ENCODE results near the gene LIN7C.
A peak's percentile ranks its signal among the peaks of the same experiment; 100 is the strongest.

Gene LIN7C

DNA sequence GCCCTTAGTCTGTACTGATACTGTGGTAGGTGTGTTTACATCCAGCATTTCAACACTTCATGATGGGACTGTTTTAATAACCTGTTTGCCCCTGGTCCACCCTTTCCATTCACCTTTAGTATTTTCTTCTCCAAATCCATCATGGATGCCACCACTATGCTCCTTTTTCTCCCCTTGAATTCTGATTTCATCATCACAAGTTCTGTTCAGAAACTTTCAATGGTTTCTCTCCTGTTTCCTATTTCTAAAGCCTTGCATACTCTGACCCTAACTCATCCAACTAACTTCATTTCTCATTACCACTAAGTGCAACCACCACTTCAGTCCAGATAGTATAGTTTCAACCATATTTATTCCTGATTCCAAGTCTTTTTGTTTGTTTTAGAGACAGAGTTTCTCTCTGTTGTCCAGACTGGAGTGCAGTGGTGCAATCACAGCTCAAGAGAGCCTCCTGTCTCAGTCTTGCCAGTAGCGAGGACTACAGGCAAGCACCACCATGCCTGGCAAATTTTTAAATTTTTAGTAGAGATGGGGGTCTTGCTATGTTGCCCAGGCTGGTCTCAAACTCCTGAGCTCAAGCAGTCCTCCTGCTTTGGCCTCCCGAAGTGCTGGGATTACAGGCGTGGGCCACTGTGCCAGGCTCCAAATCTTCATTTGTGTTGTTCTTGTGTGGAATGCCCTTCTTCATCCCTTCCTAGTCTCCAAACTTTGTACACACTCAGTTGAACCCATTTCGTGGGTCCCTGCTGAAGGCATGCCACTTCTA is 1.2 kb upstream of the LIN7C start:
- no peak for DNase-seq

DNA sequence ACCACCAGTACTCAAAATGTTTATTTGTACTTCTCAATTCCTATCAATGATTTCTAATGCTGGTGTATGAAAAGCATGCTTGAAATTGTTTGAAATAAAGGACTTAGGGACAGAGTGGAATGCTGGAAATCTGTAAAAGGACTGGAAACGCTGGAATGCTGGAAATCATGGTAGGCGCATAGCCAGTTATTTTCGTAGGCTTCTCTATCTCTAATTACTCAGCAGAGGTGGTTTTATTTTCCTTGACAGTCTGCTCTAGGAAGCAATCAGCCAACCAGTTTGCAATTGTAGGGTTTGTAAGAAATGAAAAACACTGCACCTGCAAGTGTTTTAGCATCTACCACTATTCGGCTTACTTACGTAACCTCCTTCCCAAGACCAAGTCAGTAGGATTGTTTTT is 788 bp downstream of the LIN7C start:
- no peak for DNase-seq

DNA sequence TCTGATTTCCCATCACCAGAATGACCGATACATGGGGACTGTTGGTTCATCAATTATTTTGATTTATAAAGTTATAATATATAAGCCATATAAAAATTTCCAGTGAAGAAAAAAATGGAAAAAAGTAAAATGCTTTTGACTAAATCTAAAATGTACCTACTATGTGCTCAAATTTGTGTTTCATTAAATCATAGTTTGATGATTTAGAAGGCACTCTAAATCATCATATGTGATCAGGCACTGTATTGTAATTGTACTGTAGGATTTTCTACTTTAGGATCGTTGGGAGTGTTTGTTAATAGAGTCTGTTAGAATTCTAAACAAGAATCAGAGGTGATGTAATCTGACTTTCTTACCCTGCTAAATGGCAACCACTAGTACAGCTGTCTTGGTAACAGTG is 2.4 kb downstream of the LIN7C start:
- no peak for DNase-seq

DNA sequence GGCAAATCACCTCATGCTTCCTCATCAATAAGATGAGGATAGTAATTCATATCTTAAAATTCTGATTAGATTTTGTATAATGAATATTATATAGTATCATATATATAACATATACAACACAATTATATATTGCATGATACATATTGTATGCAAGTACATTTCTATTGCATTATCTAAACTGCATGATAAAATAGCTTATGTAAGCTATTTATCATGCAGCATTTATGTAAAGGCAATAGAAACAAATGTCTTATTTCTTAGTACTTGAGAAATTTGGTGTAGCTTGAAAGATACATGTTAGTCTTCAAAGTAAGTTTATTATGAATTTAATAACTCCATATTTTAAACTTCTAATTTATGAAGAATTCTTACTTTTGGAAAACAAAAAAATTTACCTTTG is 5.5 kb downstream of the LIN7C start:
- DNase-seq, result no peak

DNA sequence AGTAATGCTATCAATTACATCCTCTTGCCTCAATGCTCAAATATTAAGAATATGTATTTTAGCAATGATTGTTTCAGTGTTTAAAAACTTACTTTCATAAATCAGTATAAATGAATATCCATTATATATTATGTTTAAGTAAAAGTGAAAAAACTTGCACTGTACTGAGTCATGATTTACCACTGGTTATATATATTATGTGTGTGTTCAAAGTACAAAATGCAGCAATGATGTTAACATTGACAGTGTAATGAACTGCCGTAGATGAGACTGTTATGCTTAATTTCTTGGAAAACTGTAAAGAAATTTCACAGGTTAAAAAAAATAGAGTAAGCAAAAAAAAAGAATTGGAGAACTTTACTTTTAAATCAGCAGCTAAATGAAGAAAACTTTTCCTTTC is 8.7 kb downstream of the LIN7C start:
- no peak for DNase-seq

DNA sequence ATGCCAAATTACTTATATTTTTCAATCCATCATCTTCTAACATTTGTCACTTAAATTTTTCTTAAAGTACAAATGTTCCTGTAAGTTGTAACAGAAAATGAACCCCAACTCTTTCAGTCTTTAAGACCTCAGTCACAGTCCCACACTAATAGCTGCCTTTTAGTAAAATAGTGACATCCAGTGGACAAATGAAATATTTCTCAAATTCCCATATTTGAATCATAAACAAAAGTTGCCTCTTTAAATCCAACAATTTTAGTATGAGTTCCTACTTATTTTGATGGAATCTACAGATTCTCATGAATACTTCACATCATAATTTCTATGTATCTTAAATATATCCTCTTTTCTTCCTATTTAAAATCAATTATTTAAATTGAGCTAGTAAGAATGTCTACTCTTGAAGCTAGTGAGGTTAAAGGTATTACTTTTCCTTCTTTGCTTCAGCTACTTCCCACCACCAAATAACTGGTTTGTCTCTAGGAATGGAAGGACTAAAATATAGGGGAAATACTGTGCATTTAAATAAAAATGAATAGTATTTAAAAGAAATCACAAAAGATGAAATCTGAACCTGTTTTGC is 9.2 kb downstream of the LIN7C start:
- DNase-seq, result no peak

DNA sequence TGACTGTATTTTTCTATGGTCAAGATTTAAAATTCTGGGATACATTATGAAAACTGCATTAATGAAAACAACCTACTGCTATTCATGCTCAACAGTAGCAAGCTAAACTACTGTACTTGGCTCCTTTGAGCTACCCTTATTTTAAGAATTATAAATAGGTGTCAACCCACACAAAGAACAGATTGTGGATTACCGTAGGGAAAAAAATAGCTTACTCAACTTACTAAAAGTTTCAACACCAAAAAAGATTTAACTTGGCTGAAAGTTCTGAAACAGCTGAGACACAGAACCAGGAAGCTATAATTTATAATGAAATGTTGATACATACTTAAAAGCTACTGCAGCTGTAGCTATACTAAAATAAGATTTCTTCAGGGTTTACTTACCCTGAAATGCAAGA is 10.1 kb downstream of the LIN7C start:
- no peak for DNase-seq

DNA sequence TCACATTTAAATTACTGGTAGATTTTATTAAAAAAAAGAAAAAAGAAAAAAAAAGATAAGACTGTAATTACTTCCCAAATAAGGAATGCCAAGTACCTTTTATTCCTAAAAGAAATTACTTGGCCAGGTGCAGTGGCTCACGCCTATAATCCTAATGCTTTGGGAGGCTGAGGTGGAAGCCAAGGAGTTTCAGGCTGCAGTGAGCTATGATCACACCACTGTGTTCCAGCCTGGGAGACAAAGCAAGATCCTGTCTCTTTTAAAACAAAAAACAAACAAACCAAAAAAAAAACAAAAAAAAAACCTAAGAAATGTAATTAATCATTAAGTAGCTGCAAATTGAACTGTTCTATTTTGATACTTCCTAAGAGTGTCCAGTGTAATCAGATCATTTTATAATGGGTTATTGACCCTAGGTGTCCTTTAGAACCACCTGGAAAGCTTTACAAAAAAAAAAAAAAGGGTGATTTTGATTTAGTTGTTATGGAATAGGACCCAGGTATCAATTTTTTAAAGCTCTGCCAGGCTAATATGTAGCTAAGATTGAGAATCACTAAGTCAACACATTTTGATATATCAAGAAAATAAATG is 10.8 kb downstream of the LIN7C start:
- DNase-seq, result no peak

DNA sequence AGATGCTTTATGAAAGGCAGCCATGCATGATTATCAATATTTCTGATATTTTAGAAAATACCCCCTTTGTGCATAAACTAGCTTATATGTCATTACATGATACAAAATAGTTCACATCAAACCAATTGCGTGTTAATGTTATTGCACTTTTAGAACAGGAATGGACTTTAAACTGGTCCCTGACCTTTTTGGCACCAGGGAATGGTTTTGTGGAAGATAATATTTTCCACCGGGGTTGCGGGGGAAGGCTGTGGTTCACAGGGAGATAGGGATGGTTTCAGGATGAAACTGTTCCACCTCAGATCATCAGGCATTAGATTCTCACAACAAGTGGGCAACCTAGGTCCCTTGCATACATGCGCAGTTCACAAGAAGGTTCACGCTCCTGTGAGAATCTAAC is 17.5 kb downstream of the LIN7C start:
- no peak for DNase-seq

DNA sequence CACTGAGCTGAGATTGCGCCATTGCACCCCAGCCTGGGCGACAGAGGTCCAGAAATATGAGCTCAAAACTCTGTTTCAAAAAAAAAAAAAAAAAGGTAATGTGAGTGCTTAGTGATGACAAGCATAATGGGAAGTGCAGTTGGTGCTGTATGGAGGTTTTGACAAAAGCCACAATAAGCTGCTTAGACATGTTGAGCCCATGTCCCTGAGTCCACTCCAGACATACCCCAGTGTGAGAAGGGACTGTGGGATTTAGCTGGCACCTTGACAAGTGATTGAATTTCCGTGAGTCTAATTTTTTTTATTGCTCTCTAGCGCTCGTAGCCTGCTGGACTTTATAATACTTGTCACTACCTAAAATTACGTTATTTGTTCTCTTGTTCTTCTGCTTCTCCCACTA is 18.9 kb downstream of the LIN7C start:
- no peak for DNase-seq

DNA sequence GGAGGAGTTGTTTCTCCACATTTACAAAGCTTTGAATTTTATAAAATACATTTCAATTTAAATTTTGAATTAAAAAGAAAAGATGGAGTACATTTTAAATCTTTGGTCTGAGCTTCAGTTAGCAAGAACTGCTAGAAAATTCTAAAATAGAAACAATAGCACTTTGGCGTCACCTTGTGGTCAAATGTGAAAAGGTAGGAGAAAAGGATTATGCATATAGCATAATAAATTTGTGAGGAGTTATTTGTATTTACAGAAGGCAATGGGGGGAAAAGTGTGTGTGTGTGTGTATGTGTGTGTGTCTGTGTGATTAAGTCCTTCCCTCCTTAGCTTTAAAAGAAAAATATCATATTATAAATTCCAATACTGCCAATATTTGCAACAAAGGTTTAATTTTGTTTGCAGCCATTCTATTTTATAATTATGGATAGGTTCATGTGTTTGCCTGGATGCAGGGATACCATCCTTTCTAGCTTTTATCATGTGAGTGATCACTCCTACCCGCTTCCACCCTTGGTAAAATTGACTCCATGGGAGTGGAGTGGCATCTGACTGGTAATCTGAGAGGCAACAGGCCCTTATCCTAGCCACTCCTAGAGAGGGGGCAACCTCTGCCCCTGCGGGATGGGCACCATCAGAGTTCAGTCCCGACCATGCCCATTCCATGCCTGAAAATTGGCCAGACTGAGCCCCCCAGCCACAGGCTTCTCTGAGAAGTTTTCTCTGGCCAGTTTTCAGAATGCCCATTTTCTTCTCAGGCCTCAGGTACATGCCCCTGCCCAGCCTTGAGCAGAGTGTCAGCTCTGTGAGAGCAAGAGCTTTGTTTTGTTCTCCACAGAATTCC is 20.4 kb downstream of the LIN7C start:
- DNase-seq, result peak; percentile 32

DNA sequence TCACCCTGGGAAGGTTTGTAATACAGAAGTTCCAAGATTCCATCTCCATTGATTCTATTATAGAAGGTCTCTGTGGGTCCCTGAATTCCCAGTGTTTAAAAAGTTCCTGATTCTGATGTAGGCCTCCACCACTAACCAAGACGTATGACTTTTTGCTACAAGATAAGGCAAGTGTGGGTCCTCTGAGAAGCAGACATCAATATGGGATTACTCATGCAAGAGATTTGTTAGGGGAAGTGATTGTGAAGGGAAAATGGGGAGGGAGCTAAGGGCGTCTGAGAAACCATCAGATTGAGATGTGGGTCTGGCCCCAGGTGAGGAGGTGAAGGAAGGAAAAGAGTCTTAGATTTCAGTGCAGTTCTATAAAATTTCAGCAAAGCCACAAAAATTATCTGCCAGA is 23.8 kb downstream of the LIN7C start:
- no peak for DNase-seq

DNA sequence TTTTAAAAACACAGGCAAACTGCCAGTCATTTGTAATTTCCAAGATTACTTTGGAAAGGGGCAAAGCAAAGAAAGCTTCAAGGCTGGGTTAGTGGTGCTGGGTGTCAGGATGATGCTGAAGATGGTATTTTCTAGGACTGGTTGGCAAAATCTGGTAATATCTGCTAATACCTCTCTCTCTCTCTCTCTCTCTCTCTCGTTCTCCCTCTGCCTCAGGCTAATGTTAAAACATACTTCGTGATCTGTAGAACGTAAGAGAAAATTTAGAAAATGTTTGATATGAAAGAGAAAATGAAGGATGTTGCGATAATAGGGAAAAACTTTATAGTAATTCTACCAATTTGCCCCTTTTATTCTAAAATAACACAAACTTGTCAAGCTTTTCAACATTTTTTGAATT is 24.6 kb downstream of the LIN7C start:
- no peak for DNase-seq

DNA sequence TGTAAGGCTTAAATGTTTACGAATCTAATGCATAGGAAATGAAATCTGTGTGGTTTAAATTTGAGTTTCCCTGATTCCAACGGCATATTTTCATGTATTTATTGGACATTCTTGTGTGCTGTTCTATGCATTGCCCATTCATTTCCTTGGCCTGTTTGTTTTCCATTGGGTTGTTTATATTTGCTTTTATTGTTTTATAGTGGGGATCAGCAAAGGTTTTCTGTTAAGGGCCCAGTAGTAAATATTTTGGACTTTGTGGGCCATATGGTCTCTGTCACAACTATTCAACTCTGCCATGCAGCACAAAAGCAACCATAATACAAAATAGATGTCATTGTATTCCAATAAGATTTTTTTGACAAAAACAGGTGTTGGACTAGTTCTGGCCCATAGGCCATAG is 28.7 kb downstream of the LIN7C start:
- no peak for DNase-seq

DNA sequence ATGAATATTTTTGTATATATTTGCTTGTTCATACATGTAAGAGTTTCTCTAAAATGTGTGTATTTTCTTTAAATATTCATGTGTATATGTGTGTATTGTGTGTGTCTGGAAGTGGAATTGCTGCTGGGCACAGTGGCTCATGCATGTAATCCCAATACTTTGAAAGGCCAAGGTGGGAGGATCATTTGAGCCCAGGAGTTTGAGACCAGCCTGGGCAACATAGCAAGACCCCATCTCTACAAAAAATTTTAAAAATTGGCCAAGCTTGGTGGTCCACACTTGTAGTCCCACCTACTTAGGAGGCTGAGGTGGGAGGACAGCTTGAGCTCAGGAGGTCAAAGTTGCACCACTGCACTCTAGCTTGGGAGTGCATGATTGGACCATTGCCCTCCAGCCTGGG is 29.3 kb downstream of the LIN7C start:
- DNase-seq, result no peak

DNA sequence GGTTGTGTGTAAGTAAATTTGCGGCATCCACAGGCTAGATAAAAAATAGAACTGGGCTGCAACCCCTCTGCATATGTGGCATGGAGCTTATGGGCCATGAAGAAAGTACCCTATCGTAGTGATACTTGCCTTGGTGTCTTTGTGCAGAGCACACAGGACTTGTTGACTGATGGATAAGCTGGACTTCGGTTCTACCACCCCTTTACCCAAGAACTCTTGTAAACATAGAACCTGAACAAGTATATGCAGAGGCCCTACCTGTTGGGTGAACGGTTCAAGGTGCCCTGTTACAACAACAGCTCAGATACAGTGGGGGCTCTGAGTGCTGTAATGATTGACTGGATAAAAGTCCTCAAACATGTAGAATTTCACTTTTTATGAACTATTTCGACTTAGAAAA is 30.9 kb downstream of the LIN7C start:
- DNase-seq, result no peak

DNA sequence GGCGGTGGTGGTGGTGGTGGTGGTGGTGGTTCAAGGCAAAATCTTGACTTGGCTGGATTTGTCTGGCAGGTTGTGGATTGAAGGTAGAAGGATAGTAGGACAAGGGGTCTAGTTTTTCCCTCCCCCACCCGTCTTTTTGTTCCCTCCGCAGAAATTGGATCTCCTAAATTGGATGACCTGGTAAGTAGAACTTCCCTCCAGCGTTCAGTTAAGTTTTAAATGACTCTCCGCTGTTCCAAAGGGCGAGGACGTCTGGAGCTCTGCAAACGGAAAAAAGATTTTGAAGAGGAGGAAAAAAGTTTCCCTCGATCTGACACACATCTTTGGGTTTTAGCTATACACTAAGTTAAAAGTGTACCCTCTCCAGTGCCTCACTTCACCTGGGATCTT is 33.6 kb downstream of the LIN7C start:
- DNase-seq, result no peak

DNA sequence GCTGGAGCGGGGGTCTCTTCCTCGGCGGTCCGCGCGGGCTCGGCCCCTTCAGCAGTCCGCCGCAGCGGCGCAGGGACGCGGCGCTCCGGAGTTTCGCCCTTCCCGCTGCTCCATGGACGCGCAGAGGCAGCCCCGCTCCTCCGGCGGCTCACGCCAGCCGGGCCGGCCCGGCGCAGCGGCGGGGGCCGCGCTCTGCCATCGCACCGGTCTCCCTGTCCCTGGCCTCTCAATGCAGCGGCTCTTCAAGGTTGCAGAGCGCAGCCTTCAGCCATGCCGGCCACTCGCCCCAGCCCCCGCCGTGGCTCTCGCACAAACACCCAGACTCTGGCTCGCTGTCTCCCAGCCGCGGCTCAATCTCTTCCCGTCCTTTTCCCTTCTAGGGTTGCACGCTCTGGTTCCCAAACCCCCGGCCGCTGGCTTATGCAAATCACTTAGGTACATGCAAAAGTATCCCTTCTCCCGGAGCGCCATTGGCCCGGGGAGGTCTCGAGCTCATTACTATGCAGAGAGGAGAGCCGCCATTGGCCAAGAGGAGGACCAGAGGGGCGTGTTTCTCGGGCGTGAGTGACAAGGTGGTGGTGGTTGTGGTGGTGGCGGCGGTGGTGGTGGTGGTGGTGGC is 34.1 kb downstream of the LIN7C start, which contains the start of gene LGR4:
Gene LGR4, minus strand, starts transcription at position 393 of the 619 bp plus-strand sequence. CDS start 488 bp downstream, outside the sequence.
- DNase-seq, result peak; percentile 66

DNA sequence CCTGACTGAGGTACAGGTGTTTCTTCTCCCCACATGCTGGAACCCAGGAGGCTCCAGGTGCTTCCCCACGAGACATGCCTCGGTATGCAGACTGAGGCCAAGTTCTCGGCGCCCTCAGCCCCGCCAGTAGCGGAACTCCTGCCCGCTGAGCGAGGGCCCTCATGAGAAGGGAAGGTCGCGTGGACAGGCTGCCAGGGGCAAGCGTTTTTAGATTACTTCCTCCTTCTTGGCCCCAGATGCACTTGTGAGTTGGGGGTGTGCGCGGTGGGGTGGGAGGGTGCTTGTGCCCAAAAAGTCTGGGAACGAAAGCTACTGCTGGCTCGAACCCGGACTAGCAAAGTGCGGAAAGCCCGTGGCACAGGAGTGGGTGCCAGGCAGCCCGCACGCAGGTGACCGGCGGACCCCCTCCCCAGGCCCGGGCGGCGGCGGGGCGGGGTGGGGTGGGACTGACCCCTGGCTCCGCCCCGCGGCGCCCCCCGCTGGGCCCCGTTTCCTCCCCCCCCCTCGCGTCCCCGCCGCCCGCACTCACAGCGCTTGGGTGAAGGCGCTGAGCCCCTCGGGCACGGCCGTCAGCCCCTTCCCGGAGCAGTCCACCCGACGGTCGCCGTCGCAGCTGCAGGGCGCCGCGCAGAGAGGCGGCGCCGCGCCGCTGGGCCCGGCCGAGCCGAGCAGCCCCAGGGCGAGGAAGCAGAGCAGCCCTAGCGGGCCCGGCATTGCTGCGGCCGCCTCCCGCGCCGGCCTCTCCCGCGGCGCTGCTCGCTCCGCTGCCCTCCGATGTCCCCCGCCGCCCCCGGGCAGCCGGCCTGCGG is 34.8 kb downstream of the LIN7C start:
- peak; percentile 11 for DNase-seq

DNA sequence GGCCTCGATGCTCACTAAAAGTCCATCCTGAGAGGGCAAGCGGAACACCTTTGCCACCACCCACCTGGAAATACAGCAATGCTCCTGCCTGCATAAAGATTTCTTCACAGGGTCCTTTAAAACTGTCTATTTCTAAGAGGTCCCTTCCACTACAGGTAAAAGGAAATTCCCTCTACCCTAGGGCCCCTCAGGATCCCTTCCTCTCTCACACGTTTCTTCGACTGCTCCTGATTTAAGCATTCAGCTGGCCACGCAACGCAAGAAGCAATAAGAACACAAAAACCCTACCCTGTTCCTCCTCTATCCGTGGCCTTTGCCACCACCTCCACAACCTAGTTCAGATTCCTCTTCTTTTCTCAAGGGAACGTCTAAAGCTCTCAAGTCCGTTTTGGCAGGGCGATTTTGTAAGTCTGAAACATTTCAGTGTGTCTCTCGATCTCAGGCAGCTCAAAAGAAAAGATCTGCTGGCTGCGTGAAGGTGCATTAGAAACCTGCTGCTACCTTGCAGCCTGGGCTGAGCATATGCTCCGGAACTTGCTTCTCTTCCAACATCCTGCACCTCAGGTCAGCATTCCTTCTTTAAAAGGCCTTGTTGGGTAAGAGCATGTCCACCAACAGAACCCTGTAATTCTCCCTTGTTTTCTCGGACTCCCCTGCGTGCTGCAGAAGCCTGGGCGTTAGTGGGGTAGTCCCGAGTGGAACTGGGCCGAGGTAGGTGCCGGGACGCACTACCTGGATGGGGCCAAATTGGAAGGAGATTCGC is 35.6 kb downstream of the LIN7C start:
- no peak for DNase-seq

DNA sequence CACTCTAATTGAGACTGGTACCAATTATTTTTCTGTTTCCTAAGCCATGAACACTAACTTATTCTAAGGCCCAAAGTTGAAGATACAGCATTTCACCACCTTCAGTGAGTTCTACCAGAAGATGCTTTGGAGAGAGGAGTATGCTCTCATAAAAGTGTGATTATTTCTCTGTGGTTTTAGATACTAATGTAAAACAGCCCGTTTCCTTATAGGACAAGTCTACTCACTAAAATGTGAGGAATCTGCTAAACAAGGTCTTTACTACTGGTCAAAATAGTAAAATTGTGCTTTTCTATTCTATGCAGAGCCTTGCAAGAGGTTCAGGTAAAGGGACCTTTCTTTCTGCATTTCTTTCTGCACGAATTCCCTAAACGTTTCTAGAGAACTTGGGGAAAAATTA is 36.4 kb downstream of the LIN7C start:
- DNase-seq, result no peak
